ENCODE results near the gene PLXNA4. TPM values are rescaled to one million over a fixed set of nuclear protein-coding genes. Genes with fewer than 3 reads are reported as not detected.

PLXNA4 gene
- total RNA-seq, 4 donors from 2014 or later: 5.1 to 7.0 (median 5.3) TPM

GRCh38 chr7:132155715-132156114, 420.6 kb downstream of the PLXNA4 start:
- no peak overlapping the region for H3K4me3 ChIP-seq (ENCODE audit: low read depth, poor library complexity, severe bottlenecking)
- intact Hi-C loops (cut with DNase I; ENCODE audit: low total_unique reads): no loop called here
- TF ChIP-seq, protein P1, sequence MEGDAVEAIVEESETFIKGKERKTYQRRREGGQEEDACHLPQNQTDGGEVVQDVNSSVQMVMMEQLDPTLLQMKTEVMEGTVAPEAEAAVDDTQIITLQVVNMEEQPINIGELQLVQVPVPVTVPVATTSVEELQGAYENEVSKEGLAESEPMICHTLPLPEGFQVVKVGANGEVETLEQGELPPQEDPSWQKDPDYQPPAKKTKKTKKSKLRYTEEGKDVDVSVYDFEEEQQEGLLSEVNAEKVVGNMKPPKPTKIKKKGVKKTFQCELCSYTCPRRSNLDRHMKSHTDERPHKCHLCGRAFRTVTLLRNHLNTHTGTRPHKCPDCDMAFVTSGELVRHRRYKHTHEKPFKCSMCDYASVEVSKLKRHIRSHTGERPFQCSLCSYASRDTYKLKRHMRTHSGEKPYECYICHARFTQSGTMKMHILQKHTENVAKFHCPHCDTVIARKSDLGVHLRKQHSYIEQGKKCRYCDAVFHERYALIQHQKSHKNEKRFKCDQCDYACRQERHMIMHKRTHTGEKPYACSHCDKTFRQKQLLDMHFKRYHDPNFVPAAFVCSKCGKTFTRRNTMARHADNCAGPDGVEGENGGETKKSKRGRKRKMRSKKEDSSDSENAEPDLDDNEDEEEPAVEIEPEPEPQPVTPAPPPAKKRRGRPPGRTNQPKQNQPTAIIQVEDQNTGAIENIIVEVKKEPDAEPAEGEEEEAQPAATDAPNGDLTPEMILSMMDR (IDR thresholded peaks at IDR 0.05): no peak
- no peak for TF ChIP-seq POLR2A (IDR thresholded peaks at IDR 0.05)
- DNase-seq (ENCODE audit: low spot score in 2 of 2): no peak
- WGBS, 2 donors: 88 to 92% methylated on average over 5 of the region's 5 CpGs

DNA sequence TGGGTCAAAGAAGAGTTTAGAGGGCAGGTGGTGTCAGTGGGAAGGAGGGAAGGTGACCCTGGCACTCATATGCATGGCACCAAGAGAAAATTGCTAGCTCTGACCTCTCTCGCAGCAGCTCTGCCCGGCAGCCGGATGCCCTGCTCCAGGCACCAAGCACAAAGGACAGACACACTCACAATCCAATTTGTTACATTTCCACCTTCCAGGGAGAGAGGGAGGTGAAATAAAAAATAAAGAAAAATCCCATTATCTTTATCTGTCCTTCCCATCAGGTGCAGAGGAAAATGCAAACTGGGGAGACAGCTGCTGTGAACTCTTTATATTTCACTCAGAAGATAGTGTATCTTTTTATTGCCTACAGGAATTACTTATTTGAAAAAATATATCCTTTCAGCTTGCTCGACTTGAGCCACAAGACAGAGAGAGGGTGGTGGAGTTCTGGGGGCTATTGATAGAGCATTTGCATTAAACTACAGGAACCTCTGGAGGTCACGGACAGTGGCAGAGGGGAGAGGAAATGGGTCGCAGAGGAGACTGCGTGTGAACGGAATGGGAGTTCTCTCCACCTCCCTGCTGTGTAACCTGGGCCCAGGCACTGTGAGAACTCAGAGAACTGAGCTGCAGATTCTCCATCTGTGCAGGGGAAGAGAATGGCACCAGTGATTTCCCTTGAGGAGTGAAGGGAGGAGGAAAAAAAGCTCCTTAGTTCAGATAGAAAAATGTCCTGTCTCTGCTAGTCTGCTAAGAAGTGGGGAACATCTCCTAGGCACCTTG, 421.4 kb downstream of the PLXNA4 start:
- DNase-seq (ENCODE audit: low spot score in 2 of 2): no peak
- TF ChIP-seq, protein P1 (IDR thresholded peaks at IDR 0.05): no peak
- no peak for TF ChIP-seq POLR2A (IDR thresholded peaks at IDR 0.05)
- intact Hi-C loops (cut with DNase I; ENCODE audit: low total_unique reads): no loop called here
- no peak overlapping the region for H3K4me3 ChIP-seq (ENCODE audit: low read depth, poor library complexity, severe bottlenecking)
- 65 to 70% methylated on average over 8 of the region's 8 CpGs for whole genome bisulfite sequencing, 2 donors

- 71 to 74% methylated on average over 6 of the region's 6 CpGs for WGBS, 2 donors
- DNase-seq (ENCODE audit: low spot score in 2 of 2): no peak
- TF ChIP-seq, protein P1 (IDR thresholded peaks at IDR 0.05): no peak
- TF ChIP-seq POLR2A (IDR thresholded peaks at IDR 0.05): no peak
- H3K4me3 ChIP-seq (ENCODE audit: low read depth, poor library complexity, severe bottlenecking): no peak overlapping the region
- intact Hi-C loops (cut with DNase I; ENCODE audit: low total_unique reads): no loop called here
Measured at GRCh38 chr7:132154248-132154647, 422.0 kb downstream of the PLXNA4 start.

- intact Hi-C loops (cut with DNase I; ENCODE audit: low total_unique reads): no loop called here
- no peak for DNase-seq (ENCODE audit: low spot score in 2 of 2)
- TF ChIP-seq, protein P1 (IDR thresholded peaks at IDR 0.05): no peak
- no peak for TF ChIP-seq POLR2A (IDR thresholded peaks at IDR 0.05)
- WGBS, 2 donors: 87 to 89% methylated on average over 7 of the region's 7 CpGs
- no peak overlapping the region for H3K4me3 ChIP-seq (ENCODE audit: low read depth, poor library complexity, severe bottlenecking)
Measured at GRCh38 chr7:132152131-132152889, 424.0 kb downstream of the PLXNA4 start.

- TF ChIP-seq POLR2A (IDR thresholded peaks at IDR 0.05): no peak
- TF ChIP-seq, protein P1 (IDR thresholded peaks at IDR 0.05): no peak
- intact Hi-C loops (cut with DNase I; ENCODE audit: low total_unique reads): no loop called here
- no peak for DNase-seq (ENCODE audit: low spot score in 2 of 2)
- 91 to 93% methylated on average over 2 of the region's 2 CpGs for WGBS, 2 donors
- H3K4me3 ChIP-seq (ENCODE audit: low read depth, poor library complexity, severe bottlenecking): no peak overlapping the region
Measured at GRCh38 chr7:132150711-132151110, 425.6 kb downstream of the PLXNA4 start.

All from lower leg skin (tissue), 4 donors.